H9 (cell line): ENCODE results near the gene GNLY. TPM values are rescaled to one million over a fixed set of nuclear protein-coding genes. Genes with fewer than 3 reads are reported as not detected.

ENCODE experiments used
- DNase-seq: peaks from one replicate; pipeline ENCODE4 v3.0.0-alpha.2; 2017
- H2AFZ ChIP-seq: one replicate; pipeline ENCODE4 v1.6.1; 2013; ENCODE audit warnings: mild to moderate bottlenecking, low read length, control low read depth, moderate library complexity
- H2AK5ac ChIP-seq: 2 replicates; pipeline ENCODE4 v1.6.1; 2013; ENCODE audit warnings: low read length, control low read depth, mixed read lengths; ENCODE audit not compliant: insufficient read length
- H2BK120ac ChIP-seq: one replicate; pipeline ENCODE4 v1.6.1; 2013; ENCODE audit warnings: low read depth, mild to moderate bottlenecking, low read length, control low read depth, inconsistent platforms; ENCODE audit not compliant: poor library complexity, severe bottlenecking
- H2BK12ac ChIP-seq: 2 replicates; pipeline ENCODE4 v1.6.1; 2013; ENCODE audit warnings: low read length, control low read depth, mixed read lengths, low read depth; ENCODE audit not compliant: insufficient read length
- H2BK15ac ChIP-seq: 2 replicates; pipeline ENCODE4 v1.6.1; 2013; ENCODE audit warnings: low read depth, low read length, control low read depth
- H2BK20ac ChIP-seq: one replicate; pipeline ENCODE4 v1.6.1; 2013; ENCODE audit warnings: low read depth, mild to moderate bottlenecking, low read length, control low read depth, inconsistent platforms; ENCODE audit not compliant: poor library complexity, severe bottlenecking
- H2BK5ac ChIP-seq: 2 replicates; pipeline ENCODE4 v1.6.1; 2013; ENCODE audit warnings: low read length, control low read depth, mixed read lengths; ENCODE audit not compliant: insufficient read length
- H3K14ac ChIP-seq: 2 replicates; pipeline ENCODE4 v1.6.1; 2013; ENCODE audit warnings: low read length, control low read depth; ENCODE audit not compliant: insufficient read depth
- H3K18ac ChIP-seq: 2 replicates; pipeline ENCODE4 v1.6.1; 2013; ENCODE audit warnings: low read depth, mild to moderate bottlenecking, mixed read lengths, low read length, control low read depth; ENCODE audit not compliant: insufficient read length
- H3K23ac ChIP-seq: 2 replicates; pipeline ENCODE4 v1.6.1; 2013; ENCODE audit warnings: low read length, control low read depth, mixed read lengths, low read depth; ENCODE audit not compliant: insufficient read length
- H3K23me2 ChIP-seq: 2 replicates; pipeline ENCODE4 v1.6.1; 2013; ENCODE audit warnings: low read depth, mild to moderate bottlenecking, mixed read lengths, low read length, control low read depth; ENCODE audit not compliant: insufficient read length, poor library complexity, severe bottlenecking
- H3K27ac ChIP-seq: 2 replicates; pipeline ENCODE4 v1.5.1; 2013; ENCODE audit warnings: low read length, control low read depth, mixed read lengths, low read depth; ENCODE audit not compliant: insufficient read length
- H3K27me3 ChIP-seq: 2 replicates; pipeline ENCODE4 v1.6.1; 2013; ENCODE audit warnings: low read length, control low read depth, inconsistent platforms; ENCODE audit not compliant: insufficient read depth
- H3K4ac ChIP-seq: 2 replicates; pipeline ENCODE4 v1.6.1; 2013; ENCODE audit warnings: low read depth, mild to moderate bottlenecking, control low read depth, inconsistent platforms, low read length, moderate library complexity
- H3K4me1 ChIP-seq: 2 replicates; pipeline ENCODE4 v1.6.1; 2013; ENCODE audit warnings: low read length, control low read depth, inconsistent platforms; ENCODE audit not compliant: insufficient read depth
- H3K4me2 ChIP-seq: 2 replicates; pipeline ENCODE4 v1.6.1; 2013; ENCODE audit warnings: low read length, control low read depth, mixed read lengths; ENCODE audit not compliant: insufficient read length, insufficient read depth
- H3K56ac ChIP-seq: 2 replicates; pipeline ENCODE4 v1.6.1; 2013; ENCODE audit warnings: low read depth, mild to moderate bottlenecking, mixed read lengths, low read length, control low read depth; ENCODE audit not compliant: insufficient read length
- H3K79me1 ChIP-seq: 2 replicates; pipeline ENCODE4 v1.6.1; 2013; ENCODE audit warnings: low read depth, mild to moderate bottlenecking, moderate library complexity, low read length, control low read depth, inconsistent platforms; ENCODE audit not compliant: insufficient read depth, poor library complexity, severe bottlenecking
- H3K79me2 ChIP-seq: 2 replicates; pipeline ENCODE4 v1.6.1; 2013; ENCODE audit warnings: low read length, control low read depth, inconsistent platforms; ENCODE audit not compliant: insufficient read depth
- H3K9ac ChIP-seq: 2 replicates; pipeline ENCODE4 v1.6.1; 2013; ENCODE audit warnings: low read length, control low read depth, mixed read lengths; ENCODE audit not compliant: insufficient read length; ENCODE audit errors: extremely low read depth
- H3K9me3 ChIP-seq: one replicate; pipeline ENCODE4 v1.6.1; 2013; ENCODE audit warnings: low read depth, low read length, inconsistent platforms; ENCODE audit not compliant: control insufficient read depth
- H3T11ph ChIP-seq: one replicate; pipeline ENCODE4 v1.6.1; 2013; ENCODE audit warnings: mild to moderate bottlenecking, low read length, control low read depth, inconsistent platforms
- H4K20me1 ChIP-seq: one replicate; pipeline ENCODE4 v1.6.1; 2013; ENCODE audit not compliant: control insufficient read depth, insufficient read length, insufficient read depth
- H4K5ac ChIP-seq: 2 replicates; pipeline ENCODE4 v1.6.1; 2013; ENCODE audit warnings: low read depth, mild to moderate bottlenecking, mixed read lengths, low read length, control low read depth; ENCODE audit not compliant: insufficient read length
- H4K8ac ChIP-seq: replicated peaks from 2 replicates; pipeline ENCODE4 v1.6.1; 2013; ENCODE audit warnings: low read length, control low read depth, mixed read lengths, low read depth; ENCODE audit not compliant: insufficient read length
- H4K91ac ChIP-seq: 2 replicates; pipeline ENCODE4 v1.6.1; 2013; ENCODE audit warnings: low read depth, mild to moderate bottlenecking, moderate library complexity, mixed read lengths, low read length, control low read depth; ENCODE audit not compliant: insufficient read length
- H3K27ac Mint-ChIP-seq, 3 experiments: 2 replicates in 2 of 3; 3 replicates in 1 of 3; pipeline ENCODE4 v1.8.0; 2020 to 2021; ENCODE audit warnings: mixed read lengths in 3 of 3, mild to moderate bottlenecking in 1 of 3, moderate library complexity in 1 of 3
- H3K27me3 Mint-ChIP-seq: 2 replicates; pipeline ENCODE4 v1.8.0; 2021; ENCODE audit warnings: low read depth, mild to moderate bottlenecking, moderate library complexity, mixed read lengths
- H3K36me3 Mint-ChIP-seq, 3 experiments: 2 replicates in 2 of 3; 3 replicates in 1 of 3; pipeline ENCODE4 v1.8.0; 2020 to 2021; ENCODE audit warnings: low read depth in 3 of 3, mixed read lengths in 3 of 3; ENCODE audit not compliant: insufficient read depth in 1 of 3
- H3K4me1 Mint-ChIP-seq, 2 experiments: 2 replicates each; pipeline ENCODE4 v1.8.0; 2020; ENCODE audit warnings: mixed read lengths in 2 of 2
- H3K4me3 Mint-ChIP-seq, 2 experiments: 2 replicates in 1 of 2; 3 replicates in 1 of 2; pipeline ENCODE4 v1.8.0; 2020 to 2021; ENCODE audit warnings: mild to moderate bottlenecking in 2 of 2, mixed read lengths in 2 of 2, moderate library complexity in 1 of 2
- H3K9me3 Mint-ChIP-seq, 2 experiments: 2 replicates in 1 of 2; 3 replicates in 1 of 2; pipeline ENCODE4 v1.8.0; 2020; ENCODE audit warnings: mild to moderate bottlenecking in 2 of 2, mixed read lengths in 2 of 2, moderate library complexity in 1 of 2
- WGBS: extraction: QIAGEN DNeasy Blood & Tissue Kit; methylation state at CpG from one replicate; pipeline ENCODE4 v1.1.7; 2013; ENCODE audit warnings: missing lambda C conversion rate, low lambda C conversion rate, mixed read lengths; ENCODE audit not compliant: insufficient read length; ENCODE audit errors: extremely low coverage; 5-methylcytosine and 5-hydroxymethylcytosine counted together
- total RNA-seq: library from RNA; stranded (reverse); gene quantifications from 2 replicates; pipeline ENCODE4 v1.2.1, GENCODE V29; 2021
- TF ChIP-seq, protein P1 (sequence below): fragments of 200-600 bp; sonication (generic); conservative IDR thresholded peaks from 3 replicates; pipeline ENCODE4 v1.8.0; 2021; ENCODE audit warnings: antibody characterized with exemption, mild to moderate bottlenecking

GNLY gene
- total RNA-seq, 1 experiment from 2014 or later = not detected

DNA sequence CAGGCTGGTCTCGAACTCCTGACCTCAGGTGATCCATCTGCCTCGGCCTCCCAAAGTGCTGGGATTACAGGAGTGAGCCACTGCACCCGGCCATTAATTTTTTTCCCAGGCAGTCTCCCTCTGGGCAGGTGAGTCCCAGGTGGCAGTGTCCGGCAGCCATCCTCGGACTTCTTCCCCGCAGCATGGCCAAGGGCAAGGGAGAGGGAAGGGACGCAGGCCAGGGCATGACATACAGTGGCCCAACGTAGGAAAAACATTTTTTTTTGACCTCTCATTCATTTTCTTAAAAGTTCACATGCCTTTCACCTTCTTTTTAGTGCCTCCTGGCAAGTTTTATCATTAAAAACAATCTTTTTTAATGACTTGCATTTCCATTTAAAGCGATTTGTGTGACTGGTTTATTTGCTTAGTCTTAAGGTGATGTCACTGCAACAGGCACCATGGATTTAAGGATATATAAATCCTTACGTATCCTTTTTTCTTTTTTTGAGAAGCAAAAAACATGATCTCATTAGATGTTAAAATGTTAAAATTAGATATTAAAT is 36.6 kb downstream of the GNLY start:
- Histone ChIP-seq H4K5ac (no peak overlapping the region), H3K4me2 (no peak overlapping the region), H4K20me1 (no peaks in the 10 kb centered on the region), H3K18ac (no peak overlapping the region), H3K4me1 (no peaks in the 10 kb centered on the region), H3K9ac (no peak overlapping the region), H4K8ac (no peak overlapping the region), H3K23me2 (no peaks in the 10 kb centered on the region), H2BK20ac (no peak overlapping the region), H4K91ac (no peak overlapping the region), H3K9me3 (no peaks in the 10 kb centered on the region), H3K79me1 (no peaks in the 10 kb centered on the region), H2BK15ac (no peak overlapping the region), H2BK12ac (no peak overlapping the region), H3K4ac (no peak overlapping the region), H3K56ac (no peak overlapping the region), H3T11ph (no peak overlapping the region), H2AFZ (no peak overlapping the region), H3K14ac (no peak overlapping the region), H3K27me3 (no peaks in the 10 kb centered on the region), H2AK5ac (no peak overlapping the region), H3K27ac (no peak overlapping the region), H3K79me2 (no peaks in the 10 kb centered on the region), H2BK120ac (no peak overlapping the region), H3K23ac (no peak overlapping the region), H2BK5ac (no peak overlapping the region)
- H3K36me3 Mint-ChIP-seq = no peaks in the 10 kb centered on the region
- TF ChIP-seq, protein P1, sequence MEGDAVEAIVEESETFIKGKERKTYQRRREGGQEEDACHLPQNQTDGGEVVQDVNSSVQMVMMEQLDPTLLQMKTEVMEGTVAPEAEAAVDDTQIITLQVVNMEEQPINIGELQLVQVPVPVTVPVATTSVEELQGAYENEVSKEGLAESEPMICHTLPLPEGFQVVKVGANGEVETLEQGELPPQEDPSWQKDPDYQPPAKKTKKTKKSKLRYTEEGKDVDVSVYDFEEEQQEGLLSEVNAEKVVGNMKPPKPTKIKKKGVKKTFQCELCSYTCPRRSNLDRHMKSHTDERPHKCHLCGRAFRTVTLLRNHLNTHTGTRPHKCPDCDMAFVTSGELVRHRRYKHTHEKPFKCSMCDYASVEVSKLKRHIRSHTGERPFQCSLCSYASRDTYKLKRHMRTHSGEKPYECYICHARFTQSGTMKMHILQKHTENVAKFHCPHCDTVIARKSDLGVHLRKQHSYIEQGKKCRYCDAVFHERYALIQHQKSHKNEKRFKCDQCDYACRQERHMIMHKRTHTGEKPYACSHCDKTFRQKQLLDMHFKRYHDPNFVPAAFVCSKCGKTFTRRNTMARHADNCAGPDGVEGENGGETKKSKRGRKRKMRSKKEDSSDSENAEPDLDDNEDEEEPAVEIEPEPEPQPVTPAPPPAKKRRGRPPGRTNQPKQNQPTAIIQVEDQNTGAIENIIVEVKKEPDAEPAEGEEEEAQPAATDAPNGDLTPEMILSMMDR = no peak
- 0 out of 4 replicates have a peak, but pooled peaks cover 0 to 3% of the 10 kb centered on the region in 2 experiments for H3K4me1 Mint-ChIP-seq
- H3K4me3 Mint-ChIP-seq = no peak overlapping the region
- H3K27me3 Mint-ChIP-seq = peaks cover 22% of the 10 kb centered on the region
- H3K9me3 Mint-ChIP-seq = no peaks in the 10 kb centered on the region
- WGBS = no CpG with 5 or more reads among the region's 10 CpGs
- H3K27ac Mint-ChIP-seq = no peak overlapping the region
- no peak for DNase-seq
